HepG2 (cell line): ENCODE results near the gene NAA38. TPM values are rescaled to one million over a fixed set of nuclear protein-coding genes. Genes with fewer than 3 reads are reported as not detected.

Source experiments
- ATF5 ChIP-seq: sonication (generic); formaldehyde crosslinking; IDR thresholded peaks from 2 replicates; pipeline ENCODE4 v1.4.0; 2020; ENCODE audit warnings: mild to moderate bottlenecking, low read depth, missing genetic modification reagents
- BRF2 ChIP-seq: sonication (generic); formaldehyde crosslinking; IDR thresholded peaks from 2 replicates; pipeline ENCODE4 v1.8.1; 2022; ENCODE audit warnings: mild to moderate bottlenecking, missing genetic modification reagents
- DNMT3B ChIP-seq: conservative IDR thresholded peaks from 2 replicates; pipeline ENCODE4 v1.6.1; 2016; ENCODE audit warnings: missing biosample characterization, control low read depth
- HMGXB4 ChIP-seq, 2 experiments: sonication (generic) in 1 of 2; formaldehyde crosslinking in 1 of 2; IDR thresholded peaks; 2 replicates each; pipeline versions ENCODE4 v1.4.0 to v1.6.1; 2018 to 2020; ENCODE audit warnings: missing genetic modification reagents in 2 of 2, borderline replicate concordance in 1 of 2, low read depth in 1 of 2, mild to moderate bottlenecking in 1 of 2, missing biosample characterization in 1 of 2
- HNRNPK ChIP-seq: fragments of 200-400 bp; formaldehyde crosslinking; IDR thresholded peaks from 2 replicates; pipeline ENCODE4 v1.6.1; 2018; ENCODE audit warnings: low read length, low read depth, moderate library complexity, mild to moderate bottlenecking; ENCODE audit not compliant: poor library complexity, severe bottlenecking
- ISX ChIP-seq: sonication (generic); formaldehyde crosslinking; conservative IDR thresholded peaks from 2 replicates; pipeline ENCODE4 v1.5.0; 2020; ENCODE audit warnings: missing genetic modification reagents
- NCOA1 ChIP-seq: sonication (generic); formaldehyde crosslinking; IDR thresholded peaks from 2 replicates; pipeline ENCODE4 v1.9.0; 2021; ENCODE audit warnings: missing genetic modification reagents
- POLR2G ChIP-seq: fragments of 200-400 bp; formaldehyde crosslinking; IDR thresholded peaks from 2 replicates; pipeline ENCODE4 v1.6.1; 2018; ENCODE audit warnings: mild to moderate bottlenecking, low read depth, low read length, moderate library complexity
- RBFOX2 ChIP-seq: fragments of 200-400 bp; formaldehyde crosslinking; IDR thresholded peaks from 2 replicates; pipeline ENCODE4 v1.6.1; 2017; ENCODE audit warnings: low read depth, mild to moderate bottlenecking, low read length
- SIX4 ChIP-seq: sonication (generic); formaldehyde crosslinking; IDR thresholded peaks from 2 replicates; pipeline ENCODE4 v1.4.0; 2020; ENCODE audit warnings: missing genetic modification reagents
- THAP8 ChIP-seq: sonication (generic); formaldehyde crosslinking; IDR thresholded peaks from 2 replicates; pipeline ENCODE4 v1.5.1; 2020; ENCODE audit warnings: missing genetic modification reagents, mild to moderate bottlenecking, borderline replicate concordance
- ZGPAT ChIP-seq: IDR thresholded peaks from 2 replicates; pipeline ENCODE4 v1.6.1; 2016; ENCODE audit warnings: mild to moderate bottlenecking
- ZNF264 ChIP-seq: sonication (generic); formaldehyde crosslinking; IDR thresholded peaks from 2 replicates; pipeline ENCODE4 v1.4.0; 2020; ENCODE audit warnings: missing genetic modification reagents
- ZNF382 ChIP-seq: sonication (generic); formaldehyde crosslinking; IDR thresholded peaks from 2 replicates; pipeline ENCODE4 v1.5.0; 2020; ENCODE audit warnings: missing genetic modification reagents, mild to moderate bottlenecking, borderline replicate concordance
- ZNF503 ChIP-seq: sonication (generic); formaldehyde crosslinking; IDR thresholded peaks from 2 replicates; pipeline ENCODE4 v1.4.0; 2020; ENCODE audit warnings: missing genetic modification reagents
- ZNF770 ChIP-seq: sonication (generic); formaldehyde crosslinking; IDR thresholded peaks from 2 replicates; pipeline ENCODE4 v1.5.0; 2020; ENCODE audit warnings: mild to moderate bottlenecking, missing genetic modification reagents
- polyA plus RNA-seq, 8 experiments: library from polyadenylated mRNA; depleted of rRNA in 3 of 8; stranded (reverse) in 7 of 8; unstranded in 1 of 8; fragments of >200 nt; fragmentation: Illumina TruSeq in 4 of 8; extraction: Trizol in 4 of 8; gene quantifications; 2 replicates each; pipeline versions ENCODE4 v1.2.1 to v1.2.3, GENCODE V29; 2011 to 2016; ENCODE audit warnings: low read depth in 4 of 8, missing spikeins in 1 of 8, mixed read lengths in 1 of 8; ENCODE audit not compliant: insufficient read depth in 1 of 8
- total RNA-seq, 5 experiments: library from RNA; depleted of rRNA; stranded (reverse); fragments of >200 nt; fragmentation: Illumina TruSeq; extraction: Trizol; gene quantifications; 2 replicates each; pipeline ENCODE4 v1.2.3, GENCODE V29; 2016; ENCODE audit warnings: low read depth in 1 of 5

NAA38 gene
- total and polyA plus RNA-seq, 2 of the 13 experiments (the other 11 are each of a cell fraction or from before 2014, with no cell fraction given): 46.9 to 91.6 TPM

- TF ChIP-seq NCOA1 (CRISPR knock-in tag) (no peak), ISX (CRISPR knock-in tag) (no peak), ZGPAT (CRISPR knock-in tag) (no peak), ZNF770 (CRISPR knock-in tag) (no peak), THAP8 (CRISPR knock-in tag) (no peak), HMGXB4 (CRISPR knock-in tag; IDR thresholded peaks at IDR 0.05; ENCODE audit: borderline replicate concordance in 1 of 2, low read depth in 1 of 2) (no peak), RBFOX2 (peak; percentile 79), HNRNPK (peak; percentile 51), ATF5 (CRISPR knock-in tag) (no peak), ZNF264 (no peak), SIX4 (no peak), ZNF382 (CRISPR knock-in tag) (no peak), DNMT3B (CRISPR knock-in tag) (no peak), POLR2G (peak; percentile 48; the same call in 1 of the 2 replicates), BRF2 (CRISPR knock-in tag) (no peak), ZNF503 (no peak)
Observed at GRCh38 chr17:7854851-7855659, 2.3 kb downstream of the NAA38 start, which contains the start of gene TMEM88 (continued).
